Activated naive CD4-positive, alpha-beta T cell treated with anti-CD3 and anti-CD28 coated beads, Interleukin-2, amount 10 ng/mL, durations not matched to agents 7 days and 5 days (primary cell): Measurements from ENCODE around the gene INPP5A.

Experiments
- CTCF ChIA-PET: fragments of 350-600 bp; sonication (Branson Sonifier 250); formaldehyde crosslinking; loops from one replicate; lab custom pipeline; 2021; ENCODE audit warnings: antibody characterized with exemption; lab: Charles Lee
- DNase-seq: peaks from one replicate; pipeline ENCODE4 v3.0.0-alpha.2; 2020
- H3K27ac Mint-ChIP-seq: one replicate; pipeline ENCODE4 v1.8.0; 2021; ENCODE audit warnings: mild to moderate bottlenecking, moderate library complexity, mixed read lengths
- H3K27me3 Mint-ChIP-seq: one replicate; pipeline ENCODE4 v1.8.0; 2021; ENCODE audit warnings: mild to moderate bottlenecking, mixed read lengths
- H3K36me3 Mint-ChIP-seq: one replicate; pipeline ENCODE4 v1.8.0; 2021; ENCODE audit warnings: mixed read lengths
- H3K4me1 Mint-ChIP-seq: one replicate; pipeline ENCODE4 v1.8.0; 2021; ENCODE audit warnings: mixed read lengths
- H3K4me3 Mint-ChIP-seq: one replicate; pipeline ENCODE4 v1.8.0; 2021; ENCODE audit warnings: mild to moderate bottlenecking, moderate library complexity, mixed read lengths
- H3K9me3 Mint-ChIP-seq: one replicate; pipeline ENCODE4 v1.8.0; 2021; ENCODE audit warnings: mixed read lengths

Gene INPP5A

GRCh38 chr10:132534391-132535064 is 3.1 kb upstream of the INPP5A start:
- Mint-ChIP-seq H3K4me3 (no peak overlapping the region), H3K4me1 (peaks cover 25% of the 10 kb centered on the region), H3K27me3 (peaks cover 22% of the 10 kb centered on the region), H3K9me3 (peaks cover 13% of the 10 kb centered on the region), H3K36me3 (peaks cover 6% of the 10 kb centered on the region), H3K27ac (no peak overlapping the region)
- DNase-seq = no peak
- CTCF ChIA-PET = no interaction called here

DNA sequence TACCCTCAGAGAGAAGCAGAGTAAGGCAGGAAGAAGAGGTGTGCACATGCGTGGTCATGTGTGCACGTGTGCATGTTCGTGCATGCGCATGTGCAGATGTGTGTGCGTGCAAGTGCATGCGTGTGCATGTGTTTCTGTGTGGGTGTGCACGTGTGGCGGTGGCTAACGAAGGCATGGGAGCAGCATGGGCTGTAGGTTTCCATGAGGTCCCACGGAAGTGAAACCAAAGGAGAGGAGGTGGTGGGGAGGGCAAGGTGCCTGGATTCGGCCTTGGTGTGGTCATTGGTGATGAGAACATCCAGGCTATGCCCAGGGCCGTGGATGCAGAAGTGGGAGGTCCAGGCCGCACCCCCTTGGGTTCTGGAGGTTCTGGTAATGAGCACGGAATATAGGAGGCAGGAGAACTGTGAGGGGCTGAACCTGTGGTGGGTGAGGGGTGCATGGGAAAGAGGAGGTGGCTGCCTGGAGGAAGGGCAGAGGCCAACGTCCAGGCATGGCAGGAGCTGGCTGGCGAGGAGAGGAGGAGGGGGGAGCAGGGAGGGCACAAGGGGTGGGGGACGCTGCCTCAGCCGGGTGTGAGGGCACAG is 2.4 kb upstream of the INPP5A start:
- DNase-seq = no peak
- peaks cover 13% of the 10 kb centered on the region for H3K9me3 Mint-ChIP-seq
- peaks cover 32% of the 10 kb centered on the region for H3K4me1 Mint-ChIP-seq
- peaks cover 7% of the 10 kb centered on the region for H3K36me3 Mint-ChIP-seq
- peak overlapping the region; percentile 43 for H3K4me3 Mint-ChIP-seq
- H3K27ac Mint-ChIP-seq = no peak overlapping the region
- H3K27me3 Mint-ChIP-seq = peaks cover 20% of the 10 kb centered on the region
- CTCF ChIA-PET = no interaction called here

- H3K4me1 Mint-ChIP-seq = peaks cover 44% of the 10 kb centered on the region
- H3K4me3 Mint-ChIP-seq = peak overlapping the region; percentile 66
- H3K36me3 Mint-ChIP-seq = peaks cover 12% of the 10 kb centered on the region
- peaks cover 20% of the 10 kb centered on the region for H3K27me3 Mint-ChIP-seq
- no peak for DNase-seq
- peaks cover 9% of the 10 kb centered on the region for H3K9me3 Mint-ChIP-seq
- peak overlapping the region; percentile 55 for H3K27ac Mint-ChIP-seq
- CTCF ChIA-PET = interaction anchor here (0.6 to 1.2 kb wide), 2 partner anchors 14 to 77 kb away, joined by 3 read pairs; no protein-coding TSS in a partner anchor
These were observed 1.2 kb upstream of the INPP5A start for GRCh38 chr10:132536241-132536876.

DNA sequence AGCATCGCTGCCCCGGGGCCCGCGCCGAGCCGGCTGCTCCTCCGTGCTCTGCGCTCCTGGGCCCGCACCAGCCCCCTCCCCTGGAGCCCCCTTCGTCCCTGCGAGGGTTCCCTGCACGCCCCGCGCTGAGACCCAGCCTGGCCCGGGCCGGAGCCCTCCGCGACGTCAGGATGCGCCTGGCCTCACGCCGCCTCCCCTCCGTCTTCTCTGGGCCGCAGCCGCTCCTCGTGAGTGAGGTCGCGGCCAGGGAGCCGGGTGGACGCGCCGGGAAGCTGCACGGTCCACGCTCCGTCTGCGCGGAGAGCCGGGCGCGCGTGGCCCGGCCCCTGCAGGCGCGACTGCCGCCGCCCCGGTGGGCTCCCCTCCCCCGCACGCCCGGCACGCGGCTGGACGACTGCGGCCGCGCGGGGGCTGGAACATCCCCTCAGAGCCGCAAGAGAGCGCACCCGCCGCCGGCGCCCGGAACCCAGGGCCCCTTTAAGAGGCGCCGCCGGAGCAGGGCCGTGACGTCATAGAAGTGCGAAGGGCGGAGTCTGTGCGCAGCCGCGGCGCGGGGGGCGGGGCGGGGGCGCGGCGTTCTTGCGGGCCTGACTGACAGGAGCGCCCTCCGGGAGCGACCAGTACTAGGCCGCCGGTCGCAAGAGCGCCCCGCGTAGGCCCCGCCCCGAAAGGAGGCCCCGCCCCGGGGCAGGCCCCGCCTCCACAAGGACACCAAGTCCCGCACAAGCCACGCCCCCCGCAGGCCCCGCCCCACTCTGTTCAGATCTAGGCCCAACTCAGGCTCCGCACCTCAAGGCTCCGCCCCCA is 507 bp upstream of the INPP5A start:
- peaks cover 20% of the 10 kb centered on the region for H3K27me3 Mint-ChIP-seq
- peak overlapping the region; percentile 69 for H3K4me3 Mint-ChIP-seq
- H3K27ac Mint-ChIP-seq = peak overlapping the region; percentile 17
- peaks cover 51% of the 10 kb centered on the region for H3K4me1 Mint-ChIP-seq
- CTCF ChIA-PET = interaction anchor here (1.2 kb wide), 1 partner anchor 13 kb away, joined by 3 read pairs; no protein-coding TSS in a partner anchor
- peak; percentile 100 for DNase-seq
- peaks cover 9% of the 10 kb centered on the region for H3K36me3 Mint-ChIP-seq
- peaks cover 4% of the 10 kb centered on the region for H3K9me3 Mint-ChIP-seq

GRCh38 chr10:132538031-132538789 is 623 bp downstream of the INPP5A start:
- H3K9me3 Mint-ChIP-seq = no peaks in the 10 kb centered on the region
- peaks cover 17% of the 10 kb centered on the region for H3K27me3 Mint-ChIP-seq
- CTCF ChIA-PET = interaction anchor here (1.0 to 3.7 kb wide), 3 partner anchors 13 to 79 kb away, joined by 3 to 25 read pairs (median 3); no protein-coding TSS in a partner anchor
- peak overlapping the region; percentile 87 for H3K4me3 Mint-ChIP-seq
- H3K36me3 Mint-ChIP-seq = peaks cover 15% of the 10 kb centered on the region
- H3K4me1 Mint-ChIP-seq = peaks cover 62% of the 10 kb centered on the region
- DNase-seq = peak; percentile 29
- H3K27ac Mint-ChIP-seq = peak overlapping the region; percentile 93

DNA sequence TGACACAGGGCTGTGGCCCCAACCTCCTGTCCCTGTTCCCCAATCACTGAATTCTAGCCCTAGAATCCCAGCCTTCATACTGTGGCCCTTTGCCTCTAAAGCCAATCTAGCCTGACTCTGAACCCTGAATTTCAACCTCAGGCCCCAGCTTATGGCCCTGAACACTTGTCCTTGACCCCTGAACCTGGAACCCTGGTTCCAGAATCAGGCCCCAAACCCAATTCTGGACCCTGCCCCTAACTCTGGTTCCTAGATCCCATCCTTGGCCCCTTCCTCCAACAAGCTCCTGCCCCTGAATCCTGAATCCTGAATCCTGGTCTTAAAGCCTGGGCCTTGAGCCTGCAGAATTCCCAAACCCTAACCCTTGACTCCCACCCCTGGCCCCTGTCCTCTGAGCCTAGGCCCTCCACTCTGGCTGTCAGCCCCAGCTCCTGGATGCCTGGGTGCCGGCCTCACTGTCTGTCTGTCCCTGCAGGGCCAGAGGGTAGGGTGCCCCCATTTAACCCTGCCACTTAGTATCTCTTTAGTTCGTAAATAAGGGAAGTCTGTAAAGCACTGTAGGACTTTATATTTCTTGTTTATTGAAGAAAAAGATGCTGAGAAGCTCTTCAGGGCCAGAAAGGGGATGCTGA is 1.3 kb downstream of the INPP5A start:
- H3K4me1 Mint-ChIP-seq = peaks cover 69% of the 10 kb centered on the region

DNA sequence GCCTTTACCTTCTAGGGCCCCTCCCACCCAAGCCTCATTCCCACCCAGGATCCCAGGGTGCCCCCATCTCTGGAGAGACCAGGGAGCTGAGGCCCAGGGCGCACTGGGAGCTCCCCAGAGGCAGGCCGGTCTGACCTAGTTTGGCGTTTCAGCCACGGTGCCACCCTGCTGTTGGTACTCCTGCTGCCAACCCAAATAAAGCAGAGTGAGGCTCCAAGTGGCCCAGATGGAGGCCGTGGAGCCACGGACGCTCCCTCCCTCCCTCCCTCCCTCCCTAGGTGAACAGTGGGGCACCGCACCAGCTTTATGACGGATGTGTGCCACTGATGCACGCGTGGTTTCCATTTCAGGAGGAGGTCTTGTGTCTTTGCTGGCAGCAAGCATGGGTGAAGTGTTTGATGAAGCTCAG is 1.8 kb downstream of the INPP5A start:
- peak overlapping the region; percentile 93 for H3K27ac Mint-ChIP-seq
- H3K36me3 Mint-ChIP-seq = peaks cover 20% of the 10 kb centered on the region
- H3K27me3 Mint-ChIP-seq = peaks cover 10% of the 10 kb centered on the region
- H3K4me1 Mint-ChIP-seq = peaks cover 74% of the 10 kb centered on the region
- CTCF ChIA-PET = interaction anchor here (0.9 to 3.7 kb wide), 6 partner anchors 11 to 94 kb away, joined by 3 to 25 read pairs (median 3); no protein-coding TSS in a partner anchor
- peak overlapping the region; percentile 87 for H3K4me3 Mint-ChIP-seq
- DNase-seq = peak; percentile 61
- H3K9me3 Mint-ChIP-seq = no peaks in the 10 kb centered on the region

More for the DNA sequence above, 1.3 kb downstream of the INPP5A start:
- no peak for DNase-seq
- no peaks in the 10 kb centered on the region for H3K9me3 Mint-ChIP-seq
- peaks cover 12% of the 10 kb centered on the region for H3K27me3 Mint-ChIP-seq
- H3K27ac Mint-ChIP-seq = peak overlapping the region; percentile 93
- H3K4me3 Mint-ChIP-seq = peak overlapping the region; percentile 87
- peaks cover 18% of the 10 kb centered on the region for H3K36me3 Mint-ChIP-seq
- CTCF ChIA-PET = interaction anchor here (0.9 to 3.7 kb wide), 5 partner anchors 12 to 80 kb away, joined by 3 to 25 read pairs (median 3); no protein-coding TSS in a partner anchor

DNA sequence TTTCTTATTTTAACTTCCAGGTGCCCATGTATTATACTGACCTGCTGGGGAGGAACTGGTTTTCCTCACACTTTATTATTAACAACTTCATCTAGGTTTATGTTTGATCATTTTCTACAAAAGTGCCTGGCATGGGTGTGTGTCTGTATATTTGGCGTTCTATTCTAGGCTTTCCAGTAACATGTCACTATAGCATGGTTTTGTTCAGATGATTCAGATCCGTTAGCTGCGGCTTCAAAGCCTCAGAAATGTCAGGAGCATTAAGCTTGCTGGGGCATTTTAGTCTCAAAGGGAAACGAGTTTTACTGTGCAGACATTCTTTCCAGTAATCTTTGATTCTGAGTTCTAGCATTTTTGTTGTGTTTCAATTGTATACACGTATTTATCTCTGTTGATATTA is 2.3 kb downstream of the INPP5A start:
- CTCF ChIA-PET = interaction anchor here (0.6 to 3.7 kb wide), 6 partner anchors 11 to 94 kb away, joined by 3 to 25 read pairs (median 4); no protein-coding TSS in a partner anchor
- DNase-seq = peak; percentile 57

GRCh38 chr10:132540456-132540855 is 2.9 kb downstream of the INPP5A start:
- peaks cover 18% of the 10 kb centered on the region for H3K36me3 Mint-ChIP-seq
- peaks cover 76% of the 10 kb centered on the region for H3K4me1 Mint-ChIP-seq
- CTCF ChIA-PET = interaction anchor here (0.6 to 3.7 kb wide), 5 partner anchors 10 to 93 kb away, joined by 3 to 25 read pairs (median 5); no protein-coding TSS in a partner anchor
- H3K27me3 Mint-ChIP-seq = peaks cover 2% of the 10 kb centered on the region
- H3K27ac Mint-ChIP-seq = peak overlapping the region; percentile 93
- no peak for DNase-seq
- H3K9me3 Mint-ChIP-seq = no peaks in the 10 kb centered on the region
- peak overlapping the region; percentile 87 for H3K4me3 Mint-ChIP-seq

More for the DNA sequence above, 2.3 kb downstream of the INPP5A start:
- peaks cover 20% of the 10 kb centered on the region for H3K36me3 Mint-ChIP-seq
- H3K27ac Mint-ChIP-seq = peak overlapping the region; percentile 93
- H3K9me3 Mint-ChIP-seq = no peaks in the 10 kb centered on the region
- H3K4me1 Mint-ChIP-seq = peaks cover 76% of the 10 kb centered on the region
- H3K27me3 Mint-ChIP-seq = peaks cover 7% of the 10 kb centered on the region
- H3K4me3 Mint-ChIP-seq = peak overlapping the region; percentile 87

DNA sequence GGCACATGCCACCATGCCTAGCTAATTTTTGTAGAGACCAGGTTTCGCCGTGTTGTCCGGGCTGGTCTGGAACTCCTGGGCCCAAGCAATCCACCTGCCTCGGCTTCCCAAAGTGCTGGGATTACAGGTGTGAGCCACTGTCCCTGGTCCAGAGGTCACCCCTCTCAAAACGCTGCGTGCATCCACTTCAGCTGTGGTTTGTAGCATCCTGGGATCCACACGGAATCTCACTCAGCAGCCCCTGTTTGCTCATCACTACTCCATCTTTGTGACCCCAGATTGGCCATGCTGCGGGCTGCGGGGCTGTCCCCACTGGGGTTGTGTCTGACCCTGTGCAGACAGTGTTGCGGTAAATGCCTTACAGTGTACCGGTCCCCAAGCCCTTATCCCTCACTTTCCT is 3.5 kb downstream of the INPP5A start:
- Mint-ChIP-seq H3K4me3 (peak overlapping the region; percentile 87), H3K27ac (peak overlapping the region; percentile 39), H3K4me1 (peaks cover 83% of the 10 kb centered on the region), H3K9me3 (no peaks in the 10 kb centered on the region), H3K27me3 (no peaks in the 10 kb centered on the region), H3K36me3 (peaks cover 18% of the 10 kb centered on the region)
- CTCF ChIA-PET = interaction anchor here (1.3 to 3.7 kb wide), 2 partner anchors 10 to 30 kb away, joined by 6 to 25 read pairs; no protein-coding TSS in a partner anchor
- no peak for DNase-seq

- peak overlapping the region; percentile 39 for H3K27ac Mint-ChIP-seq
These were observed 4.0 kb downstream of the INPP5A start for GRCh38 chr10:132541601-132542011.

DNA sequence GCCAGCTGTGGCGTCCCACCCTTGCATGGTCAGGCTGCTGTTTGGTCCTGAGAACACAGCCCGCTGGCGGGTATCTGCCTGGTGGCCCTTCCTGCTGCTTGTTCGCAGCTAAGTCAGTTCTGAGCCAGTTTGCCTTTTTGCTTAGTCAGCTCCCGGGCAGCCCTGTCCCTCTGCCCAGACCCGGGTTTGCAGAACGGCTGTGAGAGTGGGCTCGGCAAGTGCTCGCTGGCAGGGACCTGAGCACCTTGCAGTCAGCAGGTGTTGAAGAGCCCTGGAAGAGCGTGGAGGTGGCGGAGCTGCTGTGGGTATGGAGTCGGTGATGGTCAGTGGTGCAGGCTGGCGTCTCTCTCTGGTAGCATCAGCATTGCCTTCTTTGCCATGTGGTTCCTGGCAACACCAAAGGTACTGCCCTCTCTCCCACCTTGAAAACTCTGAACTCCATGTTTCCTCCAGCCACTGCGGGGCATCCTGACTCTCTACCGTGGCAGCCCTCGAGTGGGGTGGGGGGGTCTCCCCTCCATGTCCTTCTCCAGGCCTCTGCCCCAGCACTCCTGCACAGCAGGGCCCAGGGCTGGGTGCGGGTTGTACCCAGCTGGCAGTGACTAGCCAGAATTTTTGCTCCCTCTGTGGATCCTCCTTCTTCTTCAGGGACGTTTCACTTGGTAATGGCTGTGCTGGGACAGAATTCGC is 4.6 kb downstream of the INPP5A start:
- Mint-ChIP-seq H3K36me3 (peaks cover 18% of the 10 kb centered on the region), H3K9me3 (no peaks in the 10 kb centered on the region), H3K4me1 (peaks cover 89% of the 10 kb centered on the region), H3K27ac (no peak overlapping the region), H3K4me3 (no peak overlapping the region), H3K27me3 (no peaks in the 10 kb centered on the region)
- peak; percentile 15 for DNase-seq
- CTCF ChIA-PET = interaction anchor here (3.7 kb wide), 1 partner anchor 9 kb away, joined by 25 read pairs; no protein-coding TSS in a partner anchor

More at GRCh38 chr10:132541601-132542011, 4.0 kb downstream of the INPP5A start:
- Mint-ChIP-seq H3K36me3 (peaks cover 18% of the 10 kb centered on the region), H3K4me3 (peak overlapping the region; percentile 50), H3K9me3 (no peaks in the 10 kb centered on the region), H3K4me1 (peaks cover 84% of the 10 kb centered on the region), H3K27me3 (no peaks in the 10 kb centered on the region)
- CTCF ChIA-PET = interaction anchor here (3.7 kb wide), 1 partner anchor 9 kb away, joined by 25 read pairs; no protein-coding TSS in a partner anchor
- DNase-seq = peak; percentile 22
